Measurements from ENCODE around the gene MPZ. TPM values are rescaled to one million over a fixed set of nuclear protein-coding genes. Genes with fewer than 3 reads are reported as not detected.
"Not testable (repeated sequence)": the region's sequence is repeated elsewhere in the genome, so short reads cannot be mapped to it uniquely, and the experiment has no call there.

MPZ gene
- total RNA-seq, 4 donors from 2014 or later, result 1.4 to 3.0 (median 1.6) TPM

DNA sequence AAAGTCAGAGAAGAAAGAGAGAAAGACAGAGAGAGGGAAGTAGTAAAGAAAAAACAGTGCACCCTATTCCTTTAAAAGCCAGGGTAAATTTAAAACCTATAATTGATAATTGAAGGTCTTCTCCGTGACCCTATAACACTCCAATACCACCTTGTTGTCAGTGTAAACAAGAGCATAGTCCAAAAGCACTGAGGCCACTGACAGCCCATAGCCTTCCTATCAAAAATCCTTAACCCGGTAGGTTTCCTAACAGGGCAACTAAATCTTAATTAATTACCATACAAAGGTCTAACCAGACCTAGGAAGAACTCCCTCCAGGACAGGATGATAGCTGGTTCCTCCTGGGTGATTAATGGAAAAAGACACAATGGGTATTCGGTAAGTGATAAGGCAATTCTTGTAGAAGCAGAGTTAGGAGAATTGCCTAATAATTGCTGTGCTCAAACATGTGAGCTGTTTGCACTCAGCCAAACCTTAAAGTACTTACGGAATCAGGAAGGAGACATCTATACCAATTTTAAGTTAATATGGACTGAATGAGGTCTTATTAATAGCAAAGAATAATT, 53.7 kb downstream of the MPZ start:
- H3K27ac ChIP-seq; intact Hi-C loops (cut with DNase I; ENCODE audit: low total_unique reads); DNase-seq; in situ Hi-C loops (cut with MboI; ENCODE audit: low pct_ligation_motif_present in 1 of 4, low pct_unique_long_range_greater_than_20kb in 1 of 4, low sequenced_read_pairs in 3 of 4); H3K36me3 ChIP-seq; H3K4me3 ChIP-seq: not testable (repeated sequence)
- WGBS, 2 donors (ENCODE audit: low coverage in 1 of 2), result 83 to 90% methylated on average over 2 to 4 of the region's 4 CpGs
- H3K9me3 ChIP-seq, result peaks cover 3 to 10% of the 10 kb centered on the region in 2 donors
- peaks cover 40% of the 10 kb centered on the region for H3K27me3 ChIP-seq
- H3K4me1 ChIP-seq, result peaks cover 0 to 15% (median 7%) of the 10 kb centered on the region in 4 donors

GRCh38 chr1:161255302-161255701, 54.5 kb downstream of the MPZ start:
- in situ Hi-C loops (cut with MboI; ENCODE audit: low pct_ligation_motif_present in 1 of 4, low pct_unique_long_range_greater_than_20kb in 1 of 4, low sequenced_read_pairs in 3 of 4); intact Hi-C loops (cut with DNase I; ENCODE audit: low total_unique reads); H3K4me3 ChIP-seq; H3K27ac ChIP-seq; H3K36me3 ChIP-seq; DNase-seq: not testable (repeated sequence)
- Histone ChIP-seq H3K27me3 (peaks cover 33% of the 10 kb centered on the region), H3K4me1 (peaks cover 0 to 10% (median 7%) of the 10 kb centered on the region in 4 donors), H3K9me3 (peaks cover 3 to 10% of the 10 kb centered on the region in 2 donors)
- 89 to 95% methylated on average over 4 to 5 of the region's 5 CpGs for WGBS, 2 donors (ENCODE audit: low coverage in 1 of 2)

Other genes with a start within 250 kb of the MPZ start
- gene ARHGAP30, start 240.1 kb downstream of the MPZ start, total RNA-seq, result 10 to 100 TPM in 1 of 4 donors, 1 to 10 TPM in 2, under 1 TPM in 1; 0.60 to 11.0 (median 4.4) TPM
- gene NECTIN4, start 220.4 kb downstream of the MPZ start, total RNA-seq, result 1 to 10 TPM in 1 of 4 donors, under 1 TPM in 2, not detected in 1; 0.37 to 4.0 (median 0.82) TPM
- 10 to 100 TPM in 1 of 4 donors, 1 to 10 TPM in 1, under 1 TPM in 1, not detected in 1; 0.80 to 16.9 (median 8.7) TPM for gene KLHDC9, start 211.6 kb downstream of the MPZ start, total RNA-seq
- 10 to 100 TPM; 28.9 to 70.5 (median 45.9) TPM for gene PFDN2, start 191.9 kb downstream of the MPZ start, total RNA-seq
- 10 to 100 TPM; 45.6 to 83.0 (median 75.4) TPM for gene NIT1, start 191.9 kb downstream of the MPZ start, total RNA-seq
- 10 to 100 TPM; 30.3 to 73.7 (median 38.6) TPM for gene DEDD, start 177.3 kb downstream of the MPZ start, total RNA-seq
- 10 to 100 TPM; 30.1 to 96.4 (median 51.5) TPM for gene UFC1, start 156.0 kb downstream of the MPZ start, total RNA-seq
- gene USP21, start 150.5 kb downstream of the MPZ start, total RNA-seq, result 10 to 100 TPM; 19.5 to 75.9 (median 35.3) TPM
- 10 to 100 TPM in 2 of 4 donors, 1 to 10 TPM in 2; 2.8 to 19.2 (median 11.8) TPM for gene PPOX, start 143.5 kb downstream of the MPZ start, total RNA-seq
- gene B4GALT3, start 132.5 kb downstream of the MPZ start, total RNA-seq, result 10 to 100 TPM in 3 of 4 donors, 1 to 10 TPM in 1; 3.0 to 71.4 (median 26.6) TPM
- gene ADAMTS4, start 110.9 kb downstream of the MPZ start, total RNA-seq, result 10 to 100 TPM in 2 of 4 donors, 1 to 10 TPM in 2; 1.2 to 34.8 (median 7.2) TPM
- gene NDUFS2, start 107.6 kb downstream of the MPZ start, total RNA-seq, result 100 to 1,000 TPM in 3 of 4 donors, 10 to 100 TPM in 1; 82.6 to 209 (median 144) TPM
- gene FCER1G, start 94.7 kb downstream of the MPZ start, total RNA-seq, result 100 to 1,000 TPM in 1 of 4 donors, 10 to 100 TPM in 3; 20.9 to 194 (median 49.2) TPM
- gene APOA2, start 86.3 kb downstream of the MPZ start, total RNA-seq, result not detected
- 10 to 100 TPM in 2 of 4 donors, 1 to 10 TPM in 2; 5.8 to 21.4 (median 12.6) TPM for gene TOMM40L, start 83.9 kb downstream of the MPZ start, total RNA-seq
- not detected for gene NR1I3, start 71.8 kb downstream of the MPZ start, total RNA-seq
- gene PCP4L1, start 51.2 kb downstream of the MPZ start, total RNA-seq, result 1 to 10 TPM in 2 of 4 donors, not detected in 2; 1.8 to 2.1 TPM
- 100 to 1,000 TPM in 1 of 4 donors, 10 to 100 TPM in 3; 32.1 to 223 (median 52.5) TPM for gene SDHC, start 4.4 kb upstream of the MPZ start, total RNA-seq
- gene CFAP126, start 57.9 kb upstream of the MPZ start, total RNA-seq, result not detected
- gene FCGR2A, start 195.5 kb upstream of the MPZ start, total RNA-seq, result 10 to 100 TPM; 10.7 to 37.8 (median 17.8) TPM
- gene HSPA6, start 214.6 kb upstream of the MPZ start, total RNA-seq, result 1 to 10 TPM in 2 of 4 donors, under 1 TPM in 1, not detected in 1; 0.82 to 2.2 (median 1.6) TPM
- 10 to 100 TPM in 1 of 4 donors, 1 to 10 TPM in 2, under 1 TPM in 1; 0.75 to 21.7 (median 5.3) TPM for gene FCGR3A, start 239.8 kb upstream of the MPZ start, total RNA-seq